Trophoblast cell (in vitro differentiated cells and primary cell): ENCODE data around the gene VWA3B.
A peak's percentile ranks its signal among the peaks of the same experiment; 100 is the strongest.

Source experiments
- DNase-seq, 2 donors: peaks; one replicate each; pipeline ENCODE4 v3.0.0-alpha.2; 2016
- H2AFZ ChIP-seq: 2 replicates; pipeline ENCODE4 v1.6.1; 2013; ENCODE audit warnings: low read length, moderate library complexity, mild to moderate bottlenecking; ENCODE audit not compliant: insufficient read depth, poor library complexity
- H2AK5ac ChIP-seq: 2 replicates; pipeline ENCODE4 v1.6.1; 2013; ENCODE audit warnings: mild to moderate bottlenecking, low read length
- H2BK120ac ChIP-seq: 2 replicates; pipeline ENCODE4 v1.6.1; 2013; ENCODE audit warnings: low read length, mild to moderate bottlenecking, moderate library complexity; ENCODE audit not compliant: insufficient read depth, poor library complexity
- H2BK12ac ChIP-seq: 2 replicates; pipeline ENCODE4 v1.6.1; 2013; ENCODE audit warnings: mild to moderate bottlenecking, low read length, moderate library complexity
- H2BK5ac ChIP-seq: 2 replicates; pipeline ENCODE4 v1.6.1; 2013; ENCODE audit warnings: low read length, low read depth, moderate library complexity, mild to moderate bottlenecking; ENCODE audit not compliant: poor library complexity
- H3K14ac ChIP-seq: 2 replicates; pipeline ENCODE4 v1.6.1; 2013; ENCODE audit warnings: mild to moderate bottlenecking, low read length
- H3K18ac ChIP-seq: 2 replicates; pipeline ENCODE4 v1.6.1; 2013; ENCODE audit warnings: mild to moderate bottlenecking, low read length
- H3K23ac ChIP-seq: 2 replicates; pipeline ENCODE4 v1.6.1; 2013; ENCODE audit warnings: low read length
- H3K27ac ChIP-seq: 2 replicates; pipeline ENCODE4 v1.5.1; 2013; ENCODE audit warnings: low read depth, mild to moderate bottlenecking, inconsistent platforms, low read length, moderate library complexity
- H3K27me3 ChIP-seq: 2 replicates; pipeline ENCODE4 v1.6.1; 2013; ENCODE audit warnings: inconsistent platforms, mild to moderate bottlenecking, low read length, moderate library complexity; ENCODE audit not compliant: insufficient read depth
- H3K36me3 ChIP-seq, 2 experiments: 1 replicate in 1 of 2; 2 replicates in 1 of 2; pipeline ENCODE4 v1.6.1; 2013; ENCODE audit warnings: low read length in 2 of 2, mild to moderate bottlenecking in 2 of 2, moderate library complexity in 1 of 2; ENCODE audit not compliant: insufficient read depth in 2 of 2, control insufficient read depth in 1 of 2
- H3K4ac ChIP-seq: 2 replicates; pipeline ENCODE4 v1.6.1; 2013; ENCODE audit warnings: low read depth, mild to moderate bottlenecking, low read length, moderate library complexity
- H3K4me1 ChIP-seq, 2 experiments: 1 replicate in 1 of 2; 2 replicates in 1 of 2; pipeline ENCODE4 v1.6.1; 2013; ENCODE audit warnings: low read length in 2 of 2, mild to moderate bottlenecking in 2 of 2, moderate library complexity in 1 of 2; ENCODE audit not compliant: insufficient read depth in 2 of 2, control insufficient read depth in 1 of 2
- H3K4me2 ChIP-seq: 2 replicates; pipeline ENCODE4 v1.6.1; 2013; ENCODE audit warnings: inconsistent platforms, mild to moderate bottlenecking, low read length, moderate library complexity
- H3K4me3 ChIP-seq: 2 replicates; pipeline ENCODE4 v1.5.1; 2013; ENCODE audit warnings: mild to moderate bottlenecking, low read depth, low read length, inconsistent platforms
- H3K79me1 ChIP-seq: one replicate; pipeline ENCODE4 v1.6.1; 2013; ENCODE audit warnings: low read length
- H3K79me2 ChIP-seq: 2 replicates; pipeline ENCODE4 v1.6.1; 2013; ENCODE audit warnings: low read length, mild to moderate bottlenecking; ENCODE audit not compliant: control insufficient read depth, insufficient read depth, poor library complexity
- H3K9ac ChIP-seq: 2 replicates; pipeline ENCODE4 v1.6.1; 2013; ENCODE audit warnings: mild to moderate bottlenecking, low read length
- H3K9me3 ChIP-seq: 2 replicates; pipeline ENCODE4 v1.6.1; 2013; ENCODE audit warnings: low read depth, mild to moderate bottlenecking, control low read depth, inconsistent platforms, low read length; ENCODE audit not compliant: insufficient read depth
- H4K12ac ChIP-seq: 2 replicates; pipeline ENCODE4 v1.6.1; 2013; ENCODE audit warnings: low read depth, mild to moderate bottlenecking, low read length, moderate library complexity
- H4K8ac ChIP-seq: 2 replicates; pipeline ENCODE4 v1.6.1; 2013; ENCODE audit warnings: low read depth, mild to moderate bottlenecking, low read length, moderate library complexity
- H4K91ac ChIP-seq: one replicate; pipeline ENCODE4 v1.6.1; 2013; ENCODE audit warnings: low read depth, mild to moderate bottlenecking, low read length, moderate library complexity
- whole genome bisulfite sequencing: extraction: QIAGEN DNeasy Blood & Tissue Kit; methylation state at CpG from one replicate; pipeline ENCODE4 v1.1.7; 2013; ENCODE audit warnings: missing lambda C conversion rate; ENCODE audit not compliant: insufficient read length, insufficient coverage; ENCODE audit errors: extremely low coverage; 5-methylcytosine and 5-hydroxymethylcytosine counted together

VWA3B gene

DNA sequence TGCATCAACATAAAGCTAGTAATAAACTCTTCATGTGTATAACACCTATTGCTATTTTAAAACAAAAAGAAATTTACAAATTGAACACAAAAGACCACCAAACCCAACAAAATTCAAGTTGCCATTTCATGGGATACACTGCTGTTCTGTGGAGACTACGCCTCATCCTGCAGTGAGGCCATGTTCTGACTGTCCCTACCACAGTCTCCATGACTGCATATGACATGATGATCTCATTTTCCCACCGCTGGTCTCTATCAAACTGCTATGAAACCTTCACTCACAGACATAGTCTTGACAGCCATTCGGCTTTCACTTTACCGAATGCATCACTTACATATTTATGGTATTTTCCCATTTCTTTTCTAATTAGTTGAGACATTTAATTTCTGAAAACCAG is 21.2 kb upstream of the VWA3B start:
- Histone ChIP-seq H2AK5ac (no peak overlapping the region), H3K23ac (no peak overlapping the region), H3K9ac (no peak overlapping the region), H4K12ac (no peak overlapping the region), H3K79me1 (no peaks in the 10 kb centered on the region), H3K4me1 (no peaks in the 10 kb centered on the region), H3K27me3 (no peaks in the 10 kb centered on the region), H4K91ac (no peak overlapping the region), H3K18ac (no peak overlapping the region), H3K79me2 (no peaks in the 10 kb centered on the region), H4K8ac (no peak overlapping the region), H3K4me2 (no peak overlapping the region), H3K4me3 (no peak overlapping the region), H2AFZ (no peak overlapping the region), H3K4ac (no peak overlapping the region), H2BK5ac (no peak overlapping the region), H3K27ac (no peak overlapping the region), H3K9me3 (no peaks in the 10 kb centered on the region), H2BK12ac (no peak overlapping the region), H3K36me3 (no peaks in the 10 kb centered on the region), H3K14ac (no peak overlapping the region), H2BK120ac (no peak overlapping the region)
- no CpG with 5 or more reads among the region's 4 CpGs for WGBS
- no peak for DNase-seq

DNA sequence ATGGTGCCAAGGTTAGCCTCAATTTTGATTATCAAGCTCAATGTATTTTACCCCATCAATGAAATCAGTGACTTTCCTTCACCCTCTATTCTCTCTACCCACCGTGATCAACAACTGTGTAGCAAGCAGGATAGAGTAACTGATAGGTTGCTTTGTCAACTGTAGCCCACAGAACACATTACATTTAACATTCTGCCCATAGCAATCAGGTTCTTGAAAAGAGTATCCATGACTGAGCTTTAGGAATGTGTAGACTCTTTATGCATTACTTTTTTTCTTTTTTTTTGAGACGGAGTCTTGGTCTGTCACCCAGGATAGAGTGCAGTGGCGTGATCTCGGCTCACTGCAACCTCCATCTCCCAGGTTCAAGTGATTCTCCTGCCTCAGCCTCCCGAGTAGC is 19.8 kb upstream of the VWA3B start:
- WGBS = no CpG with 5 or more reads among the region's 5 CpGs
- no peak overlapping the region for H4K12ac ChIP-seq
- H3K36me3 ChIP-seq = no peaks in the 10 kb centered on the region
- peak in 1 of 2 donors; percentile 31 for DNase-seq
- H2AFZ ChIP-seq = no peak overlapping the region
- H2BK5ac ChIP-seq = no peak overlapping the region
- no peak overlapping the region for H4K91ac ChIP-seq
- H3K4ac ChIP-seq = no peak overlapping the region
- H3K4me3 ChIP-seq = no peak overlapping the region
- no peaks in the 10 kb centered on the region for H3K9me3 ChIP-seq
- no peak overlapping the region for H2BK120ac ChIP-seq
- H2BK12ac ChIP-seq = no peak overlapping the region
- H3K9ac ChIP-seq = no peak overlapping the region
- no peak overlapping the region for H3K18ac ChIP-seq
- H4K8ac ChIP-seq = no peak overlapping the region
- H3K4me1 ChIP-seq = no peaks in the 10 kb centered on the region
- H2AK5ac ChIP-seq = no peak overlapping the region
- H3K27me3 ChIP-seq = no peaks in the 10 kb centered on the region
- H3K23ac ChIP-seq = no peak overlapping the region
- H3K27ac ChIP-seq = no peak overlapping the region
- no peaks in the 10 kb centered on the region for H3K79me1 ChIP-seq
- H3K4me2 ChIP-seq = no peak overlapping the region
- no peak overlapping the region for H3K14ac ChIP-seq
- no peaks in the 10 kb centered on the region for H3K79me2 ChIP-seq

DNA sequence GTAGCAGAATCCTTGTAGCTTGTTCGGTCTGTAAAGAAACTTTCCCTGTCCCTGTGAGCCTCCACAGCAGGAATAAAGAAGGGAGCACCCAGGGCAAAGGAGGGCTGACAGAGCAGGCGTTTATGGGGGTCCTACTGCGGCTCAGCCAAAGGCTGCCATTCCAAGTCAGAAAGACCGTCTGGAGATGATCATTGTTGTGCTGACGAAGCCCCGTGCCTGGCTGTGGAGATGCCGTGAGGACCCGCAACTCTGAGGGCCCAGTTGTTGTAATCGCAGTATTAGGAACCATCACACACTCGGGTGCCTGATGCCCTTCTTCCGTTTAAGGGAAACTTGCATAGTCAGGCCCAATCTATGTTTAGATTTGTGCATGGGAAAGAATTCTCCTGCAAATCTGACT is 16.9 kb upstream of the VWA3B start:
- no CpG with 5 or more reads among the region's 11 CpGs for WGBS
- no peak overlapping the region for H3K23ac ChIP-seq
- H3K4me3 ChIP-seq = no peak overlapping the region
- no peak for DNase-seq
- H4K8ac ChIP-seq = no peak overlapping the region
- H3K9ac ChIP-seq = no peak overlapping the region
- no peak overlapping the region for H2AK5ac ChIP-seq
- H3K79me1 ChIP-seq = no peaks in the 10 kb centered on the region
- H3K18ac ChIP-seq = no peak overlapping the region
- H3K27ac ChIP-seq = no peak overlapping the region
- H3K14ac ChIP-seq = no peak overlapping the region
- H3K79me2 ChIP-seq = no peaks in the 10 kb centered on the region
- no peak overlapping the region for H3K4me2 ChIP-seq
- H2BK5ac ChIP-seq = no peak overlapping the region
- no peaks in the 10 kb centered on the region for H3K4me1 ChIP-seq
- no peaks in the 10 kb centered on the region for H3K9me3 ChIP-seq
- no peak overlapping the region for H2AFZ ChIP-seq
- no peak overlapping the region for H2BK12ac ChIP-seq
- H4K12ac ChIP-seq = no peak overlapping the region
- H4K91ac ChIP-seq = no peak overlapping the region
- no peaks in the 10 kb centered on the region for H3K27me3 ChIP-seq
- no peak overlapping the region for H3K4ac ChIP-seq
- H2BK120ac ChIP-seq = no peak overlapping the region
- H3K36me3 ChIP-seq = no peaks in the 10 kb centered on the region

DNA sequence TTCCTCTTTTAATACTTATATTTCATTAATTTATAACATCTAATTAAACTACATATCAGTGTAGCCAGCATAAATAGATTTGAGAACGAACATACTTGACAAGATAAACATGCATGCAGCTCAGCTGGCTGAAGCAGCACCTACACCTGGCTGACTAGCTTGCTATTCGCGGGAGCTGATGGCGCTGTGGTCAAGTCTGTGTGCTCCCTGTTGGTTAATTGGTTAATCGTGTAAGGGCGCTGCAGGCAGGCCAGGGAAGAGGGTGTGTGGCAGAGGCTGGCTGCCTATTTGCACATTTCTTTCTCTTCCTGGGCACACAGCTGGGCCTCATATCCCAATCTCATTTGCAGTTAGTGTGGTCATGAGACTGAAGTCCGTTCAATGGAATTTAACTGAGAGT is 14.5 kb upstream of the VWA3B start:
- Histone ChIP-seq H3K4me2 (no peak overlapping the region), H2AFZ (no peak overlapping the region), H3K4ac (no peak overlapping the region), H3K9ac (no peak overlapping the region), H3K23ac (no peak overlapping the region), H3K79me2 (no peaks in the 10 kb centered on the region), H4K8ac (no peak overlapping the region), H2BK120ac (no peak overlapping the region), H3K18ac (no peak overlapping the region), H3K4me3 (no peak overlapping the region), H3K4me1 (no peaks in the 10 kb centered on the region), H2BK5ac (no peak overlapping the region), H4K91ac (no peak overlapping the region), H2AK5ac (no peak overlapping the region), H3K79me1 (no peaks in the 10 kb centered on the region), H3K9me3 (no peaks in the 10 kb centered on the region), H3K36me3 (no peaks in the 10 kb centered on the region), H2BK12ac (no peak overlapping the region), H3K27ac (no peak overlapping the region), H3K27me3 (no peaks in the 10 kb centered on the region), H3K14ac (no peak overlapping the region), H4K12ac (no peak overlapping the region)
- no peak for DNase-seq
- no CpG with 5 or more reads among the region's 7 CpGs for WGBS
